Measurements from ENCODE around the gene SORCS2.
A peak's percentile ranks its signal among the peaks of the same experiment; 100 is the strongest.

The SORCS2 gene

GRCh38 chr4:7638984-7639789 lies 446.8 kb downstream of the SORCS2 start:
- Mint-ChIP-seq H3K4me1 (peaks cover 20% of the 10 kb centered on the region), H3K9me3 (no peaks in the 10 kb centered on the region), H3K27ac (no peak overlapping the region), H3K36me3 (no peaks in the 10 kb centered on the region), H3K4me3 (no peak overlapping the region)
- ATAC-seq (no peak), DNase-seq (ENCODE audit: low spot score in 2 of 2) (no peak)

- H3K9me3 Mint-ChIP-seq = peaks cover 2% of the 10 kb centered on the region
- no peaks in the 10 kb centered on the region for H3K36me3 Mint-ChIP-seq
- no peak overlapping the region for H3K4me3 Mint-ChIP-seq
- H3K4me1 Mint-ChIP-seq = peaks cover 21% of the 10 kb centered on the region
- DNase-seq (ENCODE audit: low spot score in 2 of 2) (no peak), ATAC-seq (no peak)
- H3K27ac Mint-ChIP-seq = no peak overlapping the region
Measured at GRCh38 chr4:7640136-7640535, 447.8 kb downstream of the SORCS2 start.

- no peak for DNase-seq (ENCODE audit: low spot score in 2 of 2)
- H3K9me3 Mint-ChIP-seq = peaks cover 6% of the 10 kb centered on the region
- H3K4me1 Mint-ChIP-seq = peaks cover 21% of the 10 kb centered on the region
- no peaks in the 10 kb centered on the region for H3K36me3 Mint-ChIP-seq
- H3K4me3 Mint-ChIP-seq = no peak overlapping the region
- no peak overlapping the region for H3K27ac Mint-ChIP-seq
- no peak for ATAC-seq
Measured at GRCh38 chr4:7641712-7642111, 449.4 kb downstream of the SORCS2 start.

GRCh38 chr4:7642741-7643458 lies 450.6 kb downstream of the SORCS2 start:
- Mint-ChIP-seq H3K9me3 (peaks cover 6% of the 10 kb centered on the region), H3K4me1 (peaks cover 33% of the 10 kb centered on the region), H3K27ac (no peak overlapping the region), H3K4me3 (no peak overlapping the region), H3K36me3 (no peaks in the 10 kb centered on the region)
- ATAC-seq (no peak), DNase-seq (ENCODE audit: low spot score in 2 of 2) (no peak)

- DNase-seq (ENCODE audit: low spot score in 2 of 2) (no peak), ATAC-seq (no peak)
- Mint-ChIP-seq H3K4me1 (peaks cover 56% of the 10 kb centered on the region), H3K9me3 (peaks cover 6% of the 10 kb centered on the region), H3K27ac (no peak overlapping the region), H3K36me3 (peaks cover 6% of the 10 kb centered on the region), H3K4me3 (no peak overlapping the region)
Measured at GRCh38 chr4:7645158-7645557, 452.8 kb downstream of the SORCS2 start.

GRCh38 chr4:7645956-7646355 lies 453.6 kb downstream of the SORCS2 start:
- Mint-ChIP-seq H3K4me3 (peak overlapping the region; percentile 53), H3K27ac (peak overlapping the region; percentile 91), H3K4me1 (peaks cover 62% of the 10 kb centered on the region), H3K36me3 (peaks cover 6% of the 10 kb centered on the region), H3K9me3 (peaks cover 6% of the 10 kb centered on the region)
- ATAC-seq (no peak), DNase-seq (ENCODE audit: low spot score in 2 of 2) (no peak)

GRCh38 chr4:7646384-7647061 lies 454.2 kb downstream of the SORCS2 start:
- Mint-ChIP-seq H3K27ac (peak overlapping the region; percentile 91), H3K9me3 (peaks cover 6% of the 10 kb centered on the region), H3K4me3 (peak overlapping the region; percentile 53), H3K36me3 (peaks cover 6% of the 10 kb centered on the region), H3K4me1 (peaks cover 67% of the 10 kb centered on the region)
- ATAC-seq = no peak
- no peak for DNase-seq (ENCODE audit: low spot score in 2 of 2)

GRCh38 chr4:7647186-7647585 lies 454.8 kb downstream of the SORCS2 start:
- H3K4me3 Mint-ChIP-seq = peak overlapping the region; percentile 53
- H3K27ac Mint-ChIP-seq = peak overlapping the region; percentile 91
- peaks cover 74% of the 10 kb centered on the region for H3K4me1 Mint-ChIP-seq
- ATAC-seq (no peak), DNase-seq (ENCODE audit: low spot score in 2 of 2) (no peak)
- H3K9me3 Mint-ChIP-seq = peaks cover 6% of the 10 kb centered on the region
- H3K36me3 Mint-ChIP-seq = peaks cover 6% of the 10 kb centered on the region

- Mint-ChIP-seq H3K4me1 (peaks cover 81% of the 10 kb centered on the region), H3K9me3 (peaks cover 6% of the 10 kb centered on the region), H3K4me3 (peak overlapping the region; percentile 53), H3K36me3 (peaks cover 6% of the 10 kb centered on the region), H3K27ac (peak overlapping the region; percentile 91)
- DNase-seq (ENCODE audit: low spot score in 2 of 2) (no peak), ATAC-seq (peak; percentile 1)
Measured at GRCh38 chr4:7647600-7648543, 455.5 kb downstream of the SORCS2 start.

- DNase-seq (ENCODE audit: low spot score in 2 of 2) (no peak), ATAC-seq (no peak)
- H3K27ac Mint-ChIP-seq = peak overlapping the region; percentile 91
- peaks cover 85% of the 10 kb centered on the region for H3K4me1 Mint-ChIP-seq
- H3K9me3 Mint-ChIP-seq = peaks cover 6% of the 10 kb centered on the region
- peak overlapping the region; percentile 53 for H3K4me3 Mint-ChIP-seq
- peaks cover 6% of the 10 kb centered on the region for H3K36me3 Mint-ChIP-seq
Measured at GRCh38 chr4:7648544-7649395, 456.4 kb downstream of the SORCS2 start.

- Mint-ChIP-seq H3K4me3 (peak overlapping the region; percentile 53), H3K9me3 (peaks cover 6% of the 10 kb centered on the region), H3K36me3 (peaks cover 6% of the 10 kb centered on the region), H3K4me1 (peaks cover 91% of the 10 kb centered on the region), H3K27ac (peak overlapping the region; percentile 91)
- DNase-seq (ENCODE audit: low spot score in 2 of 2) (no peak), ATAC-seq (no peak)
Measured at GRCh38 chr4:7649411-7649740, 457.0 kb downstream of the SORCS2 start.

GRCh38 chr4:7649741-7650531 lies 457.6 kb downstream of the SORCS2 start:
- Mint-ChIP-seq H3K4me1 (peaks cover 91% of the 10 kb centered on the region), H3K27ac (peak overlapping the region; percentile 91), H3K9me3 (peaks cover 6% of the 10 kb centered on the region), H3K4me3 (peak overlapping the region; percentile 53), H3K36me3 (peaks cover 6% of the 10 kb centered on the region)
- DNase-seq (ENCODE audit: low spot score in 2 of 2) = peak; percentile 48 to 83
- peak; percentile 91 for ATAC-seq

- peak; percentile 6 for ATAC-seq
- H3K36me3 Mint-ChIP-seq = peaks cover 6% of the 10 kb centered on the region
- peak overlapping the region; percentile 48 for H3K27ac Mint-ChIP-seq
- H3K4me1 Mint-ChIP-seq = peaks cover 88% of the 10 kb centered on the region
- H3K9me3 Mint-ChIP-seq = peaks cover 2% of the 10 kb centered on the region
- DNase-seq (ENCODE audit: low spot score in 2 of 2) = no peak
- peak overlapping the region; percentile 53 for H3K4me3 Mint-ChIP-seq
Measured at GRCh38 chr4:7650606-7651385, 458.5 kb downstream of the SORCS2 start.
